NCI-H345 treated with DMSO at 0.1 percent for 48 hours (cell line): ENCODE measurements around the gene PDLIM5.
"Not testable (repeated sequence)": the region's sequence is repeated elsewhere in the genome, so short reads cannot be mapped to it uniquely, and the experiment has no call there.

Experiments
- DNase-seq: peaks from one replicate; lab custom pipeline; 2025; ENCODE audit not compliant: unreplicated experiment; lab: John Stamatoyannopoulos, UW

Gene PDLIM5

GRCh38 chr4:94461506-94461905, 9.8 kb downstream of the PDLIM5 start:
- no peak for DNase-seq

- no peak for DNase-seq
These were observed 10.8 kb downstream of the PDLIM5 start for GRCh38 chr4:94462572-94462971.

GRCh38 chr4:94463771-94464170, 12.0 kb downstream of the PDLIM5 start:
- no peak for DNase-seq

- no peak for DNase-seq
These were observed 14.6 kb downstream of the PDLIM5 start for GRCh38 chr4:94466371-94466770.

GRCh38 chr4:94466923-94467322, 15.2 kb downstream of the PDLIM5 start:
- DNase-seq, result no peak

- DNase-seq, result no peak
These were observed 16.5 kb downstream of the PDLIM5 start for GRCh38 chr4:94468093-94468769.

GRCh38 chr4:94469221-94469784, 17.6 kb downstream of the PDLIM5 start:
- DNase-seq, result no peak

- DNase-seq, result no peak
These were observed 18.4 kb downstream of the PDLIM5 start for GRCh38 chr4:94470132-94470531.

- DNase-seq, result not testable (repeated sequence)
These were observed 19.0 kb downstream of the PDLIM5 start for GRCh38 chr4:94470782-94471181.

GRCh38 chr4:94472056-94472826, 20.5 kb downstream of the PDLIM5 start:
- no peak for DNase-seq

GRCh38 chr4:94475050-94475449, 23.3 kb downstream of the PDLIM5 start:
- DNase-seq, result no peak

GRCh38 chr4:94475794-94476193, 24.1 kb downstream of the PDLIM5 start:
- no peak for DNase-seq

- DNase-seq, result no peak
These were observed 25.5 kb downstream of the PDLIM5 start for GRCh38 chr4:94477227-94477626.

- not testable (repeated sequence) for DNase-seq
These were observed 27.1 kb downstream of the PDLIM5 start for GRCh38 chr4:94478805-94479204.

- DNase-seq, result no peak
These were observed 27.8 kb downstream of the PDLIM5 start for GRCh38 chr4:94479358-94480141.

- no peak for DNase-seq
These were observed 28.7 kb downstream of the PDLIM5 start for GRCh38 chr4:94480362-94480951.

- DNase-seq, result no peak
These were observed 32.2 kb downstream of the PDLIM5 start for GRCh38 chr4:94483895-94484294.

- DNase-seq, result no peak
These were observed 33.1 kb downstream of the PDLIM5 start for GRCh38 chr4:94484818-94485217.

GRCh38 chr4:94486372-94486801, 34.6 kb downstream of the PDLIM5 start:
- no peak for DNase-seq

GRCh38 chr4:94488670-94489069, 36.9 kb downstream of the PDLIM5 start:
- DNase-seq, result no peak

- no peak for DNase-seq
These were observed 37.4 kb downstream of the PDLIM5 start for GRCh38 chr4:94489098-94489497.
